Measurements from ENCODE around the gene ANP32E.

ANP32E gene

DNA sequence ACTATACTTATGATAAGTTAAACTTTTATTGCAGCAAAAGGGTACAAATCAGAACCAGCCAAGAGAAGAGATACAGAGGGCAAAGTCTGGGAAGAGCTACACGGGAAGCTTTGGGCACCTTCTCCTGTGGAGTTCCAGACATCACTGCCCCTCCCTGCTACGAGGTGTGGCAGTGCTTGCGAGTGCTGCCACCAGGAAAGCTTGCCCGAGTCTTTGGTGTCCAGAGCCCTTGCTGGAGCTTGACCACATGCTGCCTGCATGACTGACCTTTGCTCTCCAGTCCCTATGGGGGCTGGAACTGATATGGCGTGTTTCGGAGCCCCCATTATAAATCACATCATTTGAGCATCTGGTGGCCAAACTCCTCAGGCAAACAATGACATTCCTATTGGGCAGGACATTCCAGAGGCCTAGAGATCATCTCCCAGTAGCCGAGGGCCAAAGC is 62.7 kb downstream of the ANP32E start:
- no peak for DNase-seq (ENCODE audit: low spot score)
- TF ChIP-seq, protein P1, sequence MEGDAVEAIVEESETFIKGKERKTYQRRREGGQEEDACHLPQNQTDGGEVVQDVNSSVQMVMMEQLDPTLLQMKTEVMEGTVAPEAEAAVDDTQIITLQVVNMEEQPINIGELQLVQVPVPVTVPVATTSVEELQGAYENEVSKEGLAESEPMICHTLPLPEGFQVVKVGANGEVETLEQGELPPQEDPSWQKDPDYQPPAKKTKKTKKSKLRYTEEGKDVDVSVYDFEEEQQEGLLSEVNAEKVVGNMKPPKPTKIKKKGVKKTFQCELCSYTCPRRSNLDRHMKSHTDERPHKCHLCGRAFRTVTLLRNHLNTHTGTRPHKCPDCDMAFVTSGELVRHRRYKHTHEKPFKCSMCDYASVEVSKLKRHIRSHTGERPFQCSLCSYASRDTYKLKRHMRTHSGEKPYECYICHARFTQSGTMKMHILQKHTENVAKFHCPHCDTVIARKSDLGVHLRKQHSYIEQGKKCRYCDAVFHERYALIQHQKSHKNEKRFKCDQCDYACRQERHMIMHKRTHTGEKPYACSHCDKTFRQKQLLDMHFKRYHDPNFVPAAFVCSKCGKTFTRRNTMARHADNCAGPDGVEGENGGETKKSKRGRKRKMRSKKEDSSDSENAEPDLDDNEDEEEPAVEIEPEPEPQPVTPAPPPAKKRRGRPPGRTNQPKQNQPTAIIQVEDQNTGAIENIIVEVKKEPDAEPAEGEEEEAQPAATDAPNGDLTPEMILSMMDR (IDR thresholded peaks at IDR 0.05; ENCODE audit: extremely low read depth, missing control alignments) = no peak

DNA sequence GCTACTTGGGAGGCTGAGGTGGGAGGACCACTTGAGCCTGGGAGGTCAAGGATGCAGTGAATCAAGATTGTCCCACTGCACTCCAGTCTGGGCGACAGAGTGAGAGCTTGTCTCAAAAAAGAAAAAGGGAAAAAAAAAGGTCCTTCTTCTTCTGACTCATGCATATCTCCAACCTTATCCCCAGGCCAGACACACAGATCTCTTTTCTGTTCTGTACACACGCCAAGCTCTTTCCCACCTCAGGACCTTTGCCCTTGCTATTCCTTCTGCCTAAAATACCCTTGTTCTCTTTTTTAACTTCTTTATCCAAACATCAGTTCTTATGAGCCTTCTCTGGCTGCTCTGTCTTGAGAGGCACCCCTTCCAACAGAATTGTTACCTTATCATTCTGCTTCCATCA is 64.1 kb downstream of the ANP32E start:
- no peak for DNase-seq (ENCODE audit: low spot score)
- TF ChIP-seq, protein P1 (IDR thresholded peaks at IDR 0.05; ENCODE audit: extremely low read depth, missing control alignments) = no peak

DNA sequence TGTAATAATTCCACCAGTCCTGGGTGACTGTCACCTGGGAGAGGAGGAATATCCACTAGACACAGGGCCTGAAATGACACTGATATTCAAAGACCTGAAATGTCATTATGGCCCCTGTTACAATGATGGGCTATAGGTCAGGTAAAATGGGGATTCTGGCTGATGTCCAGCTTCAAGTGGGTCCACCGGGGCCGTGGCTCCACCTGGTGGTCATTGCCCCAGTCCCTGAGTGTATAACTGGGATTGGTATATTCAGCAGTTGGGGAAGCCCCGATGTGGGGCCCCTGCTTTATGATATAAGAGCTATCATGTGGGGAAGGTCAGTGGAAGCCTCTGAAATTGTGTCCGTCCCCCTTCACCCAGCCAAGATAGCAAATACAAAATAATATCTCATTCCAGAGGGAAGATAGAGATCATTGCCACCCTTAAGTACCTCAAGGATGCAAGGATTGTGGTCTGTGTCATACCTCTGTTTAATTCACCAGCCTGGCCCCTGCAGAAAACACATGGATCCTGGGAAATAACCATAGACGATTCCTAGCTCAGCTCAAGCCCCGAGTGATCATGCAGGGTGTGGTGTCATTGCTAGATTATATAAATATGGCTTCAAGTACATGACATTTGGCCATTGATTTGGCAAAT is 66.8 kb downstream of the ANP32E start:
- TF ChIP-seq, protein P1 (IDR thresholded peaks at IDR 0.05; ENCODE audit: extremely low read depth, missing control alignments) = peak; percentile 79
- DNase-seq (ENCODE audit: low spot score) = peak; percentile 70

Measured in GM20000 (cell line).